ENCODE results near the gene CMTM1.

DNA sequence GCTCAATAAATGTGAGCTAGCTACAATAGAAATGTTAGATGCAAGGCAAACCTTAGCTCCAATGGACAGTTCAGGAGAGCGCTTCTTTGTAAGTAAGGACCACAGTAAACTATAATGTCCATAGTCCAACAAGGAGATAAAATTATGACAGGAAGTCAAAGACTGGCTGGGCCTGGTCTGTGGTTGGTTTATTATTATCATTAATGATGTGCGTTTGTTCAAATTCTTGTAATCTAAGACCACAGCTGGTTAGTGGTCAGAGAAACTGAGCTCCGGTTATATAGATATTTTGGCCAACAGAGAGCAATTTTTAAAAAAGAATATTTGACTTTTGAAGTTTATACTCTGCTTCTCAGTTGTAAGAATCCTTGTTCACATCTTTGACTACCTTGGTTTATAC, 8.3 kb downstream of the CMTM1 start:
- TF ChIP-seq, protein P1, sequence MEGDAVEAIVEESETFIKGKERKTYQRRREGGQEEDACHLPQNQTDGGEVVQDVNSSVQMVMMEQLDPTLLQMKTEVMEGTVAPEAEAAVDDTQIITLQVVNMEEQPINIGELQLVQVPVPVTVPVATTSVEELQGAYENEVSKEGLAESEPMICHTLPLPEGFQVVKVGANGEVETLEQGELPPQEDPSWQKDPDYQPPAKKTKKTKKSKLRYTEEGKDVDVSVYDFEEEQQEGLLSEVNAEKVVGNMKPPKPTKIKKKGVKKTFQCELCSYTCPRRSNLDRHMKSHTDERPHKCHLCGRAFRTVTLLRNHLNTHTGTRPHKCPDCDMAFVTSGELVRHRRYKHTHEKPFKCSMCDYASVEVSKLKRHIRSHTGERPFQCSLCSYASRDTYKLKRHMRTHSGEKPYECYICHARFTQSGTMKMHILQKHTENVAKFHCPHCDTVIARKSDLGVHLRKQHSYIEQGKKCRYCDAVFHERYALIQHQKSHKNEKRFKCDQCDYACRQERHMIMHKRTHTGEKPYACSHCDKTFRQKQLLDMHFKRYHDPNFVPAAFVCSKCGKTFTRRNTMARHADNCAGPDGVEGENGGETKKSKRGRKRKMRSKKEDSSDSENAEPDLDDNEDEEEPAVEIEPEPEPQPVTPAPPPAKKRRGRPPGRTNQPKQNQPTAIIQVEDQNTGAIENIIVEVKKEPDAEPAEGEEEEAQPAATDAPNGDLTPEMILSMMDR (IDR thresholded peaks at IDR 0.05) = no peak
- TF ChIP-seq POLR2A (IDR thresholded peaks at IDR 0.05) = no peak

Measured in right lobe of liver (tissue), 4 donors.